Thoracic aorta (tissue), 2 donors: ENCODE data around the gene ZNF223. TPM values are rescaled to one million over a fixed set of nuclear protein-coding genes. Genes with fewer than 3 reads are reported as not detected.

Experiments
- ATAC-seq: fragments of 150-250 bp; one replicate; pipeline ENCODE4 v1.8.0; 2017; ENCODE audit warnings: low read depth; ENCODE audit not compliant: insufficient number of reproducible peaks, low FRiP score
- DNase-seq: peaks from one replicate; pipeline ENCODE4 v3.0.0-alpha.2; 2020; ENCODE audit warnings: low spot score
- H3K27ac ChIP-seq, 2 donors: fragments of 200-600 bp; sonication (generic); 1 replicate in 1 of 2; 2 replicates in 1 of 2; pipeline ENCODE4 v1.5.1; 2016; ENCODE audit warnings: mild to moderate bottlenecking in 2 of 2, moderate library complexity in 2 of 2
- H3K27me3 ChIP-seq: fragments of 200-600 bp; sonication (generic); replicated peaks from 2 replicates; pipeline ENCODE4 v1.6.0; 2016; ENCODE audit warnings: mild to moderate bottlenecking; ENCODE audit not compliant: insufficient read depth
- H3K36me3 ChIP-seq: fragments of 200-600 bp; sonication (generic); one replicate; pipeline ENCODE4 v1.5.1; 2016
- H3K4me1 ChIP-seq, 2 donors: fragments of 200-600 bp; sonication (generic); 1 replicate in 1 of 2; 2 replicates in 1 of 2; pipeline versions ENCODE4 v1.5.1 to v1.6.0; 2016; ENCODE audit warnings: low read depth in 2 of 2, mild to moderate bottlenecking in 1 of 2; ENCODE audit not compliant: control insufficient read depth in 1 of 2
- H3K4me3 ChIP-seq: fragments of 200-600 bp; sonication (generic); 2 replicates; pipeline ENCODE4 v1.5.1; 2016; ENCODE audit warnings: mild to moderate bottlenecking
- H3K9me3 ChIP-seq: fragments of 200-600 bp; sonication (generic); 2 replicates; pipeline ENCODE4 v1.5.1; 2016
- CTCF ChIP-seq: fragments of 200-600 bp; sonication (generic); IDR thresholded peaks from one replicate; pipeline ENCODE4 v1.5.1; 2019; ENCODE audit warnings: antibody characterized with exemption
- total RNA-seq, 2 donors: library from RNA; depleted of rRNA; stranded (reverse); fragments of >200 nt; gene quantifications; one replicate each; pipeline versions ENCODE4 v1.1.0 to v1.2.3, GENCODE V29; 2016

Gene ZNF223
- total RNA-seq, 2 donors from 2014 or later = 2.0 to 6.6 TPM

GRCh38 chr19:44025217-44025936 is 26.5 kb upstream of the ZNF223 start, which contains the start of gene ZNF222:
Gene ZNF222 (plus strand): TSS chr19:44025379. CDS start chr19:44025437, 58 bp downstream.
- H3K4me3 ChIP-seq = peak within 1 kb of the TSS; percentile 79
- TF ChIP-seq CTCF = no peak
- peaks cover 5% of the 10 kb centered on the region in 2 donors for H3K4me1 ChIP-seq
- peaks cover 17% of the 10 kb centered on the region for H3K9me3 ChIP-seq
- no peaks in the 10 kb centered on the region for H3K27me3 ChIP-seq
- H3K27ac ChIP-seq = peak within 1 kb of the TSS; percentile 2 to 42
- DNase-seq (peak; percentile 67), ATAC-seq (peak; percentile 60)
- H3K36me3 ChIP-seq = peaks cover 33% of the 10 kb centered on the region

- Histone ChIP-seq H3K27me3 (no peaks in the 10 kb centered on the region), H3K27ac (no peak overlapping the region), H3K4me1 (peaks cover 5% of the 10 kb centered on the region in 2 donors), H3K36me3 (peaks cover 43% of the 10 kb centered on the region), H3K9me3 (peaks cover 30% of the 10 kb centered on the region), H3K4me3 (no peak overlapping the region)
- no peak for DNase-seq
- TF ChIP-seq CTCF = no peak
- no peak for ATAC-seq
These were observed 25.2 kb upstream of the ZNF223 start for GRCh38 chr19:44026622-44027021.

GRCh38 chr19:44032001-44032610 is 19.7 kb upstream of the ZNF223 start:
- ATAC-seq (no peak), DNase-seq (no peak)
- Histone ChIP-seq H3K36me3 (peaks cover 49% of the 10 kb centered on the region), H3K4me3 (no peak overlapping the region), H3K27me3 (no peaks in the 10 kb centered on the region), H3K27ac (no peak overlapping the region), H3K9me3 (peaks cover 81% of the 10 kb centered on the region), H3K4me1 (no peaks in the 10 kb centered on the region)
- TF ChIP-seq CTCF = no peak

- DNase-seq (no peak), ATAC-seq (no peak)
- Histone ChIP-seq H3K9me3 (peaks cover 7% of the 10 kb centered on the region), H3K27ac (no peak overlapping the region), H3K4me3 (no peak overlapping the region), H3K36me3 (no peaks in the 10 kb centered on the region), H3K27me3 (no peaks in the 10 kb centered on the region), H3K4me1 (no peaks in the 10 kb centered on the region)
- no peak for TF ChIP-seq CTCF
These were observed 9.7 kb upstream of the ZNF223 start for GRCh38 chr19:44042147-44042546.

- Histone ChIP-seq H3K4me1 (peaks cover 5 to 16% of the 10 kb centered on the region in 2 donors), H3K9me3 (no peaks in the 10 kb centered on the region), H3K4me3 (peak overlapping the region; percentile 76), H3K36me3 (peaks cover 10% of the 10 kb centered on the region), H3K27ac (no peak overlapping the region), H3K27me3 (no peaks in the 10 kb centered on the region)
- TF ChIP-seq CTCF = no peak
- DNase-seq (no peak), ATAC-seq (no peak)
These were observed 841 bp upstream of the ZNF223 start for GRCh38 chr19:44050740-44051649.
